PFSK-1 (cell line): ENCODE data around the gene ITK.

Experiments used
- FOXP2 ChIP-seq: optimal IDR thresholded peaks from 2 replicates; pipeline ENCODE3; 2011; ENCODE audit warnings: borderline replicate concordance, control low read depth, inconsistent platforms; ENCODE audit not compliant: insufficient read depth; ENCODE audit errors: extremely low read length, extremely low read depth
- POLR2AphosphoS5 ChIP-seq: IDR thresholded peaks from 2 replicates; pipeline ENCODE4 v1.6.1; 2012; ENCODE audit warnings: low read depth, mild to moderate bottlenecking, control low read depth, low read length, moderate library complexity
- REST ChIP-seq, 2 experiments: IDR thresholded peaks; 2 replicates each; pipeline versions ENCODE4 v1.6.1 to v1.8.0; 2011 to 2012; ENCODE audit warnings: low read depth in 2 of 2, low read length in 2 of 2, control low read depth in 1 of 2, inconsistent platforms in 1 of 2, mild to moderate bottlenecking in 1 of 2, moderate library complexity in 1 of 2; ENCODE audit not compliant: insufficient read depth in 1 of 2
- SIN3A ChIP-seq: IDR thresholded peaks from 2 replicates; pipeline ENCODE4 v1.6.1; 2012; ENCODE audit warnings: mild to moderate bottlenecking, low read length, moderate library complexity, borderline replicate concordance; ENCODE audit not compliant: insufficient read depth
- TAF1 ChIP-seq: IDR thresholded peaks from 2 replicates; pipeline ENCODE4 v1.6.1; 2012; ENCODE audit warnings: low read length, control low read depth, borderline replicate concordance; ENCODE audit not compliant: insufficient read depth

Gene ITK

GRCh38 chr5:157221959-157222358 is 41.3 kb downstream of the ITK start:
- TF ChIP-seq SIN3A, result no peak
- TF ChIP-seq POLR2AphosphoS5, result no peak
- TF ChIP-seq REST (IDR thresholded peaks at IDR 0.05; ENCODE audit: insufficient read depth in 1 of 2, low read depth in 2 of 2, low read length in 2 of 2), result no peak
- no peak for TF ChIP-seq TAF1
- TF ChIP-seq FOXP2, result no peak

GRCh38 chr5:157222506-157223230 is 42.0 kb downstream of the ITK start:
- TF ChIP-seq REST (IDR thresholded peaks at IDR 0.05; ENCODE audit: insufficient read depth in 1 of 2, low read depth in 2 of 2, low read length in 2 of 2) (no peak), FOXP2 (no peak)

GRCh38 chr5:157225469-157226422 is 45.1 kb downstream of the ITK start:
- TF ChIP-seq TAF1 (no peak), POLR2AphosphoS5 (no peak), FOXP2 (no peak), SIN3A (no peak), REST (IDR thresholded peaks at IDR 0.05; ENCODE audit: insufficient read depth in 1 of 2, low read depth in 2 of 2, low read length in 2 of 2) (no peak)

GRCh38 chr5:157230610-157231009 is 50.0 kb downstream of the ITK start:
- TF ChIP-seq FOXP2 (no peak), SIN3A (no peak), REST (IDR thresholded peaks at IDR 0.05; ENCODE audit: insufficient read depth in 1 of 2, low read depth in 2 of 2, low read length in 2 of 2) (no peak), POLR2AphosphoS5 (no peak), TAF1 (no peak)
